ENCODE results near the gene GLDN.

The GLDN gene

GRCh38 chr15:51331141-51331540 lies 10.3 kb upstream of the GLDN start:
- H3K4me3 ChIP-seq: no peak overlapping the region
- no peak overlapping the region for H3K27ac ChIP-seq
- no peak for TF ChIP-seq EZH2 (IDR thresholded peaks at IDR 0.05)
- TF ChIP-seq FOXP2 (optimal IDR thresholded peaks at IDR 0.05; ENCODE audit: control extremely low read depth, extremely low read length, insufficient read depth): no peak
- TF ChIP-seq POLR2AphosphoS5 (IDR thresholded peaks at IDR 0.05; ENCODE audit: borderline replicate concordance, low read depth, low read length): no peak
- H3K9ac ChIP-seq (ENCODE audit: insufficient read length): no peak overlapping the region
- H3K9me3 ChIP-seq (ENCODE audit: low read depth, low read length): no peaks in the 10 kb centered on the region
- DNase-seq (ENCODE audit: low read depth, low spot score): no peak
- no peaks in the 10 kb centered on the region for H3K36me3 ChIP-seq (ENCODE audit: insufficient read depth, low read length)

- H3K36me3 ChIP-seq (ENCODE audit: insufficient read depth, low read length): no peaks in the 10 kb centered on the region
- no peak for DNase-seq (ENCODE audit: low read depth, low spot score)
- no peak overlapping the region for H3K4me3 ChIP-seq
These were observed 9.0 kb upstream of the GLDN start for GRCh38 chr15:51332206-51333147.

GRCh38 chr15:51333571-51333970 lies 7.9 kb upstream of the GLDN start:
- H3K36me3 ChIP-seq (ENCODE audit: insufficient read depth, low read length): no peaks in the 10 kb centered on the region
- no peak overlapping the region for H3K27ac ChIP-seq
- TF ChIP-seq EZH2 (IDR thresholded peaks at IDR 0.05) (no peak), POLR2AphosphoS5 (IDR thresholded peaks at IDR 0.05; ENCODE audit: borderline replicate concordance, low read depth, low read length) (no peak), FOXP2 (optimal IDR thresholded peaks at IDR 0.05; ENCODE audit: control extremely low read depth, extremely low read length, insufficient read depth) (no peak)

More at GRCh38 chr15:51332206-51333147, 9.0 kb upstream of the GLDN start:
- Histone ChIP-seq H3K27ac (no peak overlapping the region), H3K9me3 (ENCODE audit: low read depth, low read length) (no peaks in the 10 kb centered on the region), H3K9ac (ENCODE audit: insufficient read length) (no peak overlapping the region)
- TF ChIP-seq FOXP2 (optimal IDR thresholded peaks at IDR 0.05; ENCODE audit: control extremely low read depth, extremely low read length, insufficient read depth): no peak

GRCh38 chr15:51334011-51334451 lies 7.4 kb upstream of the GLDN start:
- H3K4me3 ChIP-seq: no peak overlapping the region
- no peak overlapping the region for H3K9ac ChIP-seq (ENCODE audit: insufficient read length)
- TF ChIP-seq FOXP2 (optimal IDR thresholded peaks at IDR 0.05; ENCODE audit: control extremely low read depth, extremely low read length, insufficient read depth): no peak
- no peak for TF ChIP-seq POLR2AphosphoS5 (IDR thresholded peaks at IDR 0.05; ENCODE audit: borderline replicate concordance, low read depth, low read length)
- TF ChIP-seq EZH2 (IDR thresholded peaks at IDR 0.05): no peak
- no peaks in the 10 kb centered on the region for H3K36me3 ChIP-seq (ENCODE audit: insufficient read depth, low read length)
- H3K27ac ChIP-seq: no peak overlapping the region
- DNase-seq (ENCODE audit: low read depth, low spot score): no peak
- H3K9me3 ChIP-seq (ENCODE audit: low read depth, low read length): no peaks in the 10 kb centered on the region

More at GRCh38 chr15:51333571-51333970, 7.9 kb upstream of the GLDN start:
- Histone ChIP-seq H3K9ac (ENCODE audit: insufficient read length) (no peak overlapping the region), H3K4me3 (no peak overlapping the region), H3K9me3 (ENCODE audit: low read depth, low read length) (no peaks in the 10 kb centered on the region)
- no peak for DNase-seq (ENCODE audit: low read depth, low spot score)

- TF ChIP-seq FOXP2 (optimal IDR thresholded peaks at IDR 0.05; ENCODE audit: control extremely low read depth, extremely low read length, insufficient read depth) (no peak), POLR2AphosphoS5 (IDR thresholded peaks at IDR 0.05; ENCODE audit: borderline replicate concordance, low read depth, low read length) (no peak), EZH2 (IDR thresholded peaks at IDR 0.05) (no peak)
- Histone ChIP-seq H3K9ac (ENCODE audit: insufficient read length) (no peak overlapping the region), H3K36me3 (ENCODE audit: insufficient read depth, low read length) (no peaks in the 10 kb centered on the region), H3K9me3 (ENCODE audit: low read depth, low read length) (no peaks in the 10 kb centered on the region), H3K27ac (no peak overlapping the region), H3K4me3 (no peak overlapping the region)
- no peak for DNase-seq (ENCODE audit: low read depth, low spot score)
These were observed 6.4 kb upstream of the GLDN start for GRCh38 chr15:51335087-51335486.

GRCh38 chr15:51335538-51336410 lies 5.7 kb upstream of the GLDN start:
- no peak for TF ChIP-seq EZH2 (IDR thresholded peaks at IDR 0.05)
- TF ChIP-seq POLR2AphosphoS5 (IDR thresholded peaks at IDR 0.05; ENCODE audit: borderline replicate concordance, low read depth, low read length): no peak
- TF ChIP-seq FOXP2 (optimal IDR thresholded peaks at IDR 0.05; ENCODE audit: control extremely low read depth, extremely low read length, insufficient read depth): no peak
- Histone ChIP-seq H3K9me3 (ENCODE audit: low read depth, low read length) (no peaks in the 10 kb centered on the region), H3K9ac (ENCODE audit: insufficient read length) (no peak overlapping the region), H3K36me3 (ENCODE audit: insufficient read depth, low read length) (no peaks in the 10 kb centered on the region), H3K27ac (no peak overlapping the region), H3K4me3 (no peak overlapping the region)
- no peak for DNase-seq (ENCODE audit: low read depth, low spot score)

- Histone ChIP-seq H3K9me3 (ENCODE audit: low read depth, low read length) (no peaks in the 10 kb centered on the region), H3K27ac (no peak within 1 kb of the TSS), H3K36me3 (ENCODE audit: insufficient read depth, low read length) (no peaks in the 10 kb centered on the region), H3K4me3 (no peak within 1 kb of the TSS), H3K9ac (ENCODE audit: insufficient read length) (no peak within 1 kb of the TSS)
- TF ChIP-seq EZH2 (IDR thresholded peaks at IDR 0.05) (no peak), FOXP2 (optimal IDR thresholded peaks at IDR 0.05; ENCODE audit: control extremely low read depth, extremely low read length, insufficient read depth) (no peak), POLR2AphosphoS5 (IDR thresholded peaks at IDR 0.05; ENCODE audit: borderline replicate concordance, low read depth, low read length) (no peak)
- no peak for DNase-seq (ENCODE audit: low read depth, low spot score)
These were observed 3.0 kb upstream of the GLDN start, which contains the start of gene CYP19A1 for GRCh38 chr15:51338496-51338895. Gene CYP19A1, minus strand, starts transcription at chr15:51338596. Its CDS starts 95,684 bp downstream, at chr15:51242912.
